Memory B cell (primary cell): ENCODE data around the gene PPIL6.

ENCODE experiments used
- ATAC-seq: fragments of 150-1000 bp; cut with Tn5 transposase; 2 replicates; pipeline ENCODE4 v1.10.0; 2021; ENCODE audit warnings: low read depth, mild to moderate bottlenecking, moderate library complexity
- DNase-seq, 2 donors: peaks; one replicate each; pipeline ENCODE4 v3.0.0; 2022; ENCODE audit warnings: low spot score in 2 of 2
- H3K27ac Mint-ChIP-seq: one replicate; pipeline ENCODE4 v1.8.0; 2022; ENCODE audit warnings: mild to moderate bottlenecking, moderate library complexity, mixed read lengths
- H3K27me3 Mint-ChIP-seq: one replicate; pipeline ENCODE4 v1.8.0; 2022; ENCODE audit warnings: mixed read lengths
- H3K36me3 Mint-ChIP-seq: one replicate; pipeline ENCODE4 v1.8.0; 2022; ENCODE audit warnings: mild to moderate bottlenecking, mixed read lengths
- H3K4me1 Mint-ChIP-seq: one replicate; pipeline ENCODE4 v1.8.0; 2022; ENCODE audit warnings: mixed read lengths
- H3K4me3 Mint-ChIP-seq: one replicate; pipeline ENCODE4 v1.8.0; 2022; ENCODE audit warnings: mild to moderate bottlenecking, moderate library complexity, mixed read lengths
- H3K9me3 Mint-ChIP-seq: one replicate; pipeline ENCODE4 v1.8.0; 2022; ENCODE audit warnings: mixed read lengths

PPIL6 gene

DNA sequence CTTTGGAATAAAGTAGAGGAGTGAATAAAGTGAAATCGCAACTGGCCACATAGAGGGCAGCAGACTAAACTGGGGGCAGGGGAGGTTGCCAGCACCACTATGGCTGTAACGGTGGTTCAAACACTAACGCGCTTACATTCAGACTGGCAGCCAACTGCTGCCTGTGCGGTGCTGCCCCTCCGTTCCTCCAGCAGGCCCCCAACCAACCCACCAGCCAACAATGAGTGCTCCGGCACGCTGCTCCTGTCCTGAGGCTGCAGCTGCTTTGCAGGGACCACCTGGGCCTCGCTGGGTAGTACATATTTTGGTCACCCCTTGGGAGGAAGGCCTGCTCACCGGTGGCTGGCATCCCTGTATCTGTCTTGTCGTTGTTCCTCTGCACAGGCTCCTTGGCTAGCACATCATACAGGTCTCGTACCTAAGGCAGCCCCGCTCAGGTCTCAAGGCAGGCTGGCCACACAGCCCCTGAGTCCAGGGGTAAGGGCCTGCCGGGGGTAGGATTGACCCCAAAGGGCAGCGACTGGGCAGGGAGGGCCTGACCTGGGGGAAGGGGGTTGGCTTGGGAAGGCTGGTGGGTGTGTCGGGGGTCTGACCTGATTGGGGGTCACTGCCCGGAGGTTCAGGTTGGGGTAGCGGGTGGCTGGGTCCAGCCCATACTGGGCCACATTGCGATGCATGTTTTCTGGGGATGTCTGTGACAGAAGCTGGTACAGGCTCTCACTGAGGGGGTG lies 8.8 kb upstream of the PPIL6 start:
- peaks cover 44% of the 10 kb centered on the region for H3K4me1 Mint-ChIP-seq
- DNase-seq: no peak
- no peaks in the 10 kb centered on the region for H3K9me3 Mint-ChIP-seq
- H3K4me3 Mint-ChIP-seq: no peak overlapping the region
- peak overlapping the region; percentile 83 for H3K27ac Mint-ChIP-seq
- peaks cover 15% of the 10 kb centered on the region for H3K36me3 Mint-ChIP-seq
- no peaks in the 10 kb centered on the region for H3K27me3 Mint-ChIP-seq
- no peak for ATAC-seq

DNA sequence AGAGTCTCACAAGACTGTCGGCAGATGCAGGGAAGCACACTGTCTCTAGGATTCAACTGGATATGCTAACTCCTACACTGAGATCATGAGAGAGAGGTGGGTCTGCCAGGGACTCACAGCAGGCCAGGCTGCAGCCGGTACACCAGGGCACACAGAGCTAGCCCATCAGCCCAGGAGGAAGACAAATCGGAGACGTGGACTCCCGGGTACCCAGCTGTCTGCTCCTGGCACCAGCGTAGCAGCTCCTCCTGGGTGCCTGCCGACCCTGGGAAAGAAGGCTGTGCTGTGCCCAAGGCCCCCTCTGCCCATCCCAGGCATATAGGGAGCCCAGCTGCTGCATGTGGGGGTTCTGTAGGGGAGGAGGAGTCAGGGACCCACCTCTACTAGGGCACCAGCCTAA lies 8.2 kb upstream of the PPIL6 start:
- H3K27me3 Mint-ChIP-seq: no peaks in the 10 kb centered on the region
- H3K9me3 Mint-ChIP-seq: no peaks in the 10 kb centered on the region
- DNase-seq: no peak
- no peak overlapping the region for H3K4me3 Mint-ChIP-seq
- H3K4me1 Mint-ChIP-seq: peaks cover 40% of the 10 kb centered on the region
- H3K27ac Mint-ChIP-seq: peak overlapping the region; percentile 83
- peaks cover 15% of the 10 kb centered on the region for H3K36me3 Mint-ChIP-seq
- no peak for ATAC-seq

DNA sequence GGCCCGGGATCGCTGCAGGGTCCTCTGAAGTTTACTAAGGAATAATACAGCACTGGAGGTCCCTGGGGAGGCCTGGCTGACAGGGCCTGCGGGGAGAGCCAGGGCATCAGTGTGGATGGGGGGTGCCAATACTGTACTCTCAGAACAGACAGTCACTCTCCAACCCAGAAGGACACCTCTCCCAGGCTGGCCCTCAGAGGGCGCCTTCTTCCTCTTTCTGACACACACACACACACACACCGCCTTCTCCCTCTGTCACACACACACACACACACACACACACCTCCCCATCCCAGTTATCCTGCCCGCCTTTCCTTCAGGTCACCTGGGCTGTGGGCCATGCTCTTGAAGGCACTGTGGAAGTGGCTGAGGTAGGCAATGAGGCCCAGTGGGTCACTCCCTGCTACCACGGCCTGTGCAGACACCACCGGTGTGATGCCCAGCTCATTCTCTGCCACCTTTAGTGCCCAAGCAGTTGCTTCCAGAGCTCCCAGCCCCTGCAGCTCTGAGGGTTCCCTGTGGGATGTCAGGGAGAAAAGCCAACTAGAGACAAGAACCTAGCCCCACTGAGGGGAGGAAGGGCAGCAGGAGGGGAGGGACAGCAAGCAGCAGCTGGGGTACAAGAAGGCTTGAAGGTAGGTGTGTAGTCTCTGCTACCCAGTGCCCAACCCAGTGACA lies 7.6 kb upstream of the PPIL6 start:
- H3K27me3 Mint-ChIP-seq: no peaks in the 10 kb centered on the region
- DNase-seq (peak in 1 of 2 donors; percentile 41), ATAC-seq (peak; percentile 42)
- H3K9me3 Mint-ChIP-seq: no peaks in the 10 kb centered on the region
- H3K4me1 Mint-ChIP-seq: peaks cover 46% of the 10 kb centered on the region
- H3K36me3 Mint-ChIP-seq: peaks cover 18% of the 10 kb centered on the region
- H3K27ac Mint-ChIP-seq: peak overlapping the region; percentile 83
- no peak overlapping the region for H3K4me3 Mint-ChIP-seq

DNA sequence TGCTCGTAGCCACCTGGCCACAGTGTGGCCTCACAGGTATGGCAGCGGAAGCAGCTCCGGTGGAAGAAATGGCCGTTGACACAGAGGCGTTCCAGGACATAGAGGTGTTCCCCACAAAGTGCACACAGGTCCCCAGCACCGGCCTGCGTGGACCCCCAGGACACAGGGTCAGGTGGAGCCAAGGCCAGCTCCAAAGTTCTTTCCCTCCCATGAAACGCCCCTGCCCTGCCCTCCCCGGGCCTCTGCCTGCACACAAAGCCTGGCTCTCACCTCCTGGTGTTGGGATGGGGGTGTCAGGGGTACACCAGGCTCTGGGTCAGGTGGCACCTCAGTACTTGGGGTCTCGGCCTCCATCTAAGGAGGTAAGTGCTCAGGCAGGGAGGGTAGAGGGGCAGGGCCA lies 6.7 kb upstream of the PPIL6 start:
- Mint-ChIP-seq H3K9me3 (no peaks in the 10 kb centered on the region), H3K4me3 (no peak overlapping the region), H3K27me3 (no peaks in the 10 kb centered on the region), H3K4me1 (peaks cover 49% of the 10 kb centered on the region), H3K27ac (peak overlapping the region; percentile 83), H3K36me3 (peaks cover 18% of the 10 kb centered on the region)
- ATAC-seq (no peak), DNase-seq (no peak)

DNA sequence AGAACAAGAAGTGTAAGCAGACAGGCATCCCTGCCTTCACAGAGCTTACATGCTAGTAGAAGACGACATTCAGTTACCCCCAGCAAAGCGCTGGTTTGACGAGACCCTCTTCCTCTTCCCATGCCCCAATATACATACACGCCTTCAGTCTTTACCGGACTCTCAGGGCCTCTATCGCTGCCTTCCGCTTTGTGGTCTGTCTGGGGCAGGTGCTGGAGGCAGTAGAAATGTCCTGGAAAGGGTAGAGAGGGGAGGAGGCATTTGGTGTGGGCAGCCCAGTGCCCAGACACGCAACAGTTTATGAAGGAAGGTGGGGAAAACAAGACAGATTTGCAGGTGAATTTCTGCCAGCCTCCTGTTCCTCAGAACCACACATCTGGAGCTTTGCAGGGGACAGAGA lies 6.1 kb upstream of the PPIL6 start:
- Mint-ChIP-seq H3K27me3 (no peaks in the 10 kb centered on the region), H3K27ac (no peak overlapping the region), H3K36me3 (peaks cover 17% of the 10 kb centered on the region), H3K4me1 (peaks cover 54% of the 10 kb centered on the region), H3K4me3 (no peak overlapping the region), H3K9me3 (no peaks in the 10 kb centered on the region)
- DNase-seq (no peak), ATAC-seq (no peak)

DNA sequence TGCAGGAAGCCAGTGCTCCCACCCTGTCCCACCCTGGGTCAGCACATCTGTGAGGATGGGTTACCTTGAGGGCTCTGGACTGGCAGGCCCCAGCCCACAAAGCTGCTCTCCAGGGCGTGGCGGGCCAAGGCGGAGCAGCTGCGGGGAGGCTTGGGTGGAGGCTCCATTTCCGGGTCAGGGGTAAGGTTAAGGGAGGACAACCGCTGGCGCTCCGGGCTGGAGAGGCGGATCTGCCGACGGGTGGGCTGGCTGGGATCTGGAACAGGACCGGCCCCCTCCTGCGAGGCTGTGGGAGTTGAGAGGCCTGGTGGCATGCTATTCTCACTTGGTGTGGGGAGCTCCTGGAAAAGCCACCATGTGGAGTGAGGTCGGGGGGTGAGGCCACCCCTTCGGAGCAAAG lies 5.6 kb upstream of the PPIL6 start:
- ATAC-seq (no peak), DNase-seq (peak in 1 of 2 donors; percentile 13)
- Mint-ChIP-seq H3K36me3 (peaks cover 17% of the 10 kb centered on the region), H3K27ac (no peak overlapping the region), H3K4me1 (peaks cover 57% of the 10 kb centered on the region), H3K4me3 (no peak overlapping the region), H3K9me3 (no peaks in the 10 kb centered on the region), H3K27me3 (no peaks in the 10 kb centered on the region)

DNA sequence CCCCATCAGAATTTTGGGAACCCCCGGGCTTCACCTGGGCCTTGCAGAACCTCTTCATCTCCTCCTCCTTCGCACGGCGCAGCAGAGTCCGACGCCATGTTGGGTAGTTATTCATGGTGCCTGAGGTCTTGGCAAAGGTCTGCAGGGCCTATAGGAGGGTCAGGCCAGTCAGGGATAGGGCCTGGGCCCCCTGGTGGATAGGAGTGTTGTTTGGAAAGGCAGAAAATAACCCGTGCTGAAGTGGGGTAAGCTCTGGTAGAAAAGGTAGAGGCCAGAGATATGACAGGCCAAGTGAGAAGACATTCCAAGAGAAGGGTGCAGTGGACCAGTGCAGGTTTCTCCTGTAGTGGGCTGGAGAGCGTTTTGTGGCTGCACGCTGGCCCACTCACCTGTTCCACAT lies 5.0 kb upstream of the PPIL6 start:
- ATAC-seq: no peak
- H3K27ac Mint-ChIP-seq: peak overlapping the region; percentile 38
- H3K27me3 Mint-ChIP-seq: no peaks in the 10 kb centered on the region
- no peak for DNase-seq
- no peaks in the 10 kb centered on the region for H3K9me3 Mint-ChIP-seq
- peaks cover 54% of the 10 kb centered on the region for H3K4me1 Mint-ChIP-seq
- peaks cover 13% of the 10 kb centered on the region for H3K36me3 Mint-ChIP-seq
- H3K4me3 Mint-ChIP-seq: no peak overlapping the region

DNA sequence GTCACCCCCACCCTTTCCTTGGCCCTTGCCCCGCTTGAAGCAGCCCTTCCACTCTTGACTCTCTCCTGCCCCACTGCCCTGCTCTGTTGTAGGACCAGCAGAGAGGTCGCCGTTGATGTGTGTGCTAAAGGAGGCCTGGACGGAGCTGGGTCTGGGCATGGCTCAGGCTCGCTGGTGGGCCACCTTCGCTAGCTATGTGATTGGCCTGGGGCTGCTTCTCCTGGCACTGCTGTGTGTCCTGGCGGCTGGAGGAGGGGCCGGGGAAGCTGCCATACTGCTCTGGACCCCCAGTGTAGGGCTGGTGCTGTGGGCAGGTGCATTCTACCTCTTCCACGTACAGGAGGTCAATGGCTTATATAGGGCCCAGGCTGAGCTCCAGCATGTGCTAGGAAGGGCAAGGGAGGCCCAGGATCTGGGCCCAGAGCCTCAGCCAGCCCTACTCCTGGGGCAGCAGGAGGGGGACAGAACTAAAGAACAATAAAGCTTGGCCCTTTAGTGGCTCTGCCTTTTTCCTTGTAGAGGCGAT lies 3.1 kb upstream of the PPIL6 start:
- no peak overlapping the region for H3K4me3 Mint-ChIP-seq
- no peaks in the 10 kb centered on the region for H3K9me3 Mint-ChIP-seq
- peaks cover 42% of the 10 kb centered on the region for H3K4me1 Mint-ChIP-seq
- DNase-seq (no peak), ATAC-seq (no peak)
- H3K27ac Mint-ChIP-seq: peak overlapping the region; percentile 94
- peaks cover 11% of the 10 kb centered on the region for H3K36me3 Mint-ChIP-seq
- H3K27me3 Mint-ChIP-seq: no peaks in the 10 kb centered on the region

DNA sequence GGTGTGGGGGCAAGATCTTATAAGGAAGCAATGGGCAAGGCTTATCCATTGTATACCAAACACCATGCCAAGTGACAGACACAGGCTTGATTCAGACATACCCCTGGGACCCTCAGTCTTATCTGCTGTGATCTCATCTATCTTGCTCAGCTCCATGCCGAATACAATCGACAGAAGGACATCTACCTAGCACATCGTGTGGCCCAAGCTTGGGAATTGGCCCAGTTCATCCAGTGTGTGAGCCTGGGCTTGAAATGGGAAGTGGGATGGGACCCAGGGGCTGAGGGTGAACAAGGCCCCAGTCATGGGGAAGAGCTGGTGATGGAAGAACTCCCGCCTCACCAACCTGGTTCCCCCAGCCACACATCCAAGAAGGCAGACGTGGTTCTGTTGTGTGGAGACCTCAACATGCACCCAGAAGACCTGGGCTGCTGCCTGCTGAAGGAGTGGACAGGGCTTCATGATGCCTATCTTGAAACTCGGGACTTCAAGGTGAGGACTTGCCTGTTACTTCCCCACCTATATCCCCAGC lies 2.0 kb upstream of the PPIL6 start:
- Mint-ChIP-seq H3K9me3 (no peaks in the 10 kb centered on the region), H3K4me1 (peaks cover 32% of the 10 kb centered on the region), H3K27me3 (no peaks in the 10 kb centered on the region), H3K4me3 (no peak overlapping the region), H3K36me3 (peaks cover 11% of the 10 kb centered on the region), H3K27ac (peak overlapping the region; percentile 94)
- ATAC-seq (no peak), DNase-seq (no peak)

DNA sequence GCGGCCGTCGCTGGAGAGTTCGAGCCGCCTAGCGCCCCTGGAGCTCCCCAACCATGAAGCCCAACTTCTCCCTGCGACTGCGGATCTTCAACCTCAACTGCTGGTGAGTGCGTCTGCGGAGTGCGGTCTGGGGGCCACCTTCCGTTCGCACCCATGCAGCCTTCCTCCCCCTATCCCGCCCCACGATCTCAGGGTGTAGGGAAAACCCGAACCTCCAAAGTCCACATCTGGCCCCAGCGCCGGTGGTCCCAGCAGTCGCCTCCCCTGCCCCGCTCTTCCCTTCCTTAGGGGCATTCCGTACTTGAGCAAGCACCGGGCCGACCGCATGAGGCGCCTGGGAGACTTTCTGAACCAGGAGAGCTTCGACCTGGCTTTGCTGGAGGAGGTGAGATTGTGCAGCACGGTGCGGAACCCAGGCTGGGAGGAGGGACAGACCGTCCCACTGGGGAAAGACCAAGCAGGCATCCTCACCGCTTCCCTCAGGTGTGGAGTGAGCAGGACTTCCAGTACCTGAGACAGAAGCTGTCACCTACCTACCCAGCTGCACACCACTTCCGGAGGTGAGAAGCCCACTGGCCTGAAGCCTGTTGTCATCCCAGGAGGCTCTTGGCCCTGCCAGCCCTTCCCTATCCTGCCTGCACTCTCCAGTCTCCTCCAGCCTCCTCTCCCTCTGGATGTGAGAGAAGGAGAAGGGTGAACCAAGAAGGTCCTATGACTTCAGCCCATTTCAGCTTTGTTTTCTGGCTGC lies 815 bp upstream of the PPIL6 start:
- H3K27ac Mint-ChIP-seq: peak overlapping the region; percentile 94
- ATAC-seq (peak; percentile 50), DNase-seq (peak in 1 of 2 donors; percentile 62)
- H3K4me3 Mint-ChIP-seq: peak overlapping the region; percentile 91
- H3K4me1 Mint-ChIP-seq: peaks cover 29% of the 10 kb centered on the region
- no peaks in the 10 kb centered on the region for H3K9me3 Mint-ChIP-seq
- peaks cover 9% of the 10 kb centered on the region for H3K36me3 Mint-ChIP-seq
- H3K27me3 Mint-ChIP-seq: no peaks in the 10 kb centered on the region

DNA sequence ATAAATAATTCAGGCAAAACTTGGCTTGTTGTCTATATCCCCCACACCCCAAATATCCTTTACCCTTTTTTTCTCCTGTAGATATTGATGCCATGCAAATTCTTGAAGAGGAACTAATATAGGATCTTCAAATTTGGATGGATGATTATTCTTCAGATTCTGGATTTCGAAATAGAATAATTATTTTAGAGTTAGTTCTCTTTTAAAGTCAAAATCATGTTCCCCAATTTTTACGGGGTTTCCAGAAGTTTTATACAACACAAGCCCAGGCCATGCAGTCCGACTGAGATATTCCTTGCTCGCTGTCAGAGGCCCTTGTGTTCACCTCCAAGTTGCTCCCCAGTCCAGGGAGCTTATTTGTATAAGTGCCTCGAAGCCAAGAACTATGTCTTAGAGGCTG lies 4.4 kb downstream of the PPIL6 start:
- no peaks in the 10 kb centered on the region for H3K36me3 Mint-ChIP-seq
- H3K27me3 Mint-ChIP-seq: peaks cover 3% of the 10 kb centered on the region
- no peak overlapping the region for H3K4me3 Mint-ChIP-seq
- peaks cover 2% of the 10 kb centered on the region for H3K4me1 Mint-ChIP-seq
- no peak overlapping the region for H3K27ac Mint-ChIP-seq
- no peaks in the 10 kb centered on the region for H3K9me3 Mint-ChIP-seq
- ATAC-seq: no peak
- no peak for DNase-seq

DNA sequence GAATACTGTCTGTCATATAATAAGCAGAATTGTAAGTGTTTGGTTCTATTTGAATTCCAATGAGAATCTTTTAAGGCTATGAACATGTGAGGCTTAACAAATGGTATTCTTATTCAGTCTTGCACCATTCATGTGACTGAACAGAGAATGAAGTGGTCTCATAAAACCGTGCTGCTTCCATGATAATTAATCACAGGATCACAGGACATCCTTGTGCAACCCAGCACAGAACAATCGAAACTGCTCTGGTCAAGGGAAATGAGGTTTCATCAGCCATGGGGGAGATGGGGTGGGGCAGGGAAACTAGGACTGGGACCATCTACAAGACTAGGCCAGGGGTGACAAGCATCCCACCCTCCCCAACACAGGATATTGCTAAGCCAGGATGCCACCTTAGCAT lies 6.0 kb downstream of the PPIL6 start:
- Mint-ChIP-seq H3K4me1 (no peaks in the 10 kb centered on the region), H3K27me3 (peaks cover 3% of the 10 kb centered on the region), H3K36me3 (no peaks in the 10 kb centered on the region), H3K4me3 (no peak overlapping the region), H3K9me3 (no peaks in the 10 kb centered on the region), H3K27ac (no peak overlapping the region)
- ATAC-seq: no peak
- DNase-seq: no peak

DNA sequence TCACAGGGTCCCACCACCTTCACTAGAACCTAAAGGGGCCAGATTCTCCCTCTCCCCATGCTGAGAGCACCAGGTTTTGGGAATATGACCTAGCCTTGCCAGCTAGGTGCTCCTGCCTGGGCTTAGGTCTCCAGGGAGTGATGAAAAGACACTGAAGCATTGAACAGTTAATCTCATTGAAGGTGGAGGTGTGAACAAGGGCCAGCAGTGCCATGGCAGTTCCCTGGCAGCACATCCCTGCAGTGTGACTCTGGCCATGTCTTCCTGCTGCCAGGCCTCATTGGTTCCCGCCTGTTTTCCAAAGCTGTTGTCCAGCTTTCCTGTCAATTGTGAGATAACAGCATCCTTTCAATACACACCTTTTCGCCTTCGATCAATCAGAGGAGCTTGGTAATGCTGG lies 10.9 kb downstream of the PPIL6 start:
- DNase-seq (no peak), ATAC-seq (no peak)
- Mint-ChIP-seq H3K9me3 (no peaks in the 10 kb centered on the region), H3K4me3 (no peak overlapping the region), H3K27ac (no peak overlapping the region), H3K4me1 (peaks cover 5% of the 10 kb centered on the region), H3K27me3 (peaks cover 5% of the 10 kb centered on the region), H3K36me3 (no peaks in the 10 kb centered on the region)

DNA sequence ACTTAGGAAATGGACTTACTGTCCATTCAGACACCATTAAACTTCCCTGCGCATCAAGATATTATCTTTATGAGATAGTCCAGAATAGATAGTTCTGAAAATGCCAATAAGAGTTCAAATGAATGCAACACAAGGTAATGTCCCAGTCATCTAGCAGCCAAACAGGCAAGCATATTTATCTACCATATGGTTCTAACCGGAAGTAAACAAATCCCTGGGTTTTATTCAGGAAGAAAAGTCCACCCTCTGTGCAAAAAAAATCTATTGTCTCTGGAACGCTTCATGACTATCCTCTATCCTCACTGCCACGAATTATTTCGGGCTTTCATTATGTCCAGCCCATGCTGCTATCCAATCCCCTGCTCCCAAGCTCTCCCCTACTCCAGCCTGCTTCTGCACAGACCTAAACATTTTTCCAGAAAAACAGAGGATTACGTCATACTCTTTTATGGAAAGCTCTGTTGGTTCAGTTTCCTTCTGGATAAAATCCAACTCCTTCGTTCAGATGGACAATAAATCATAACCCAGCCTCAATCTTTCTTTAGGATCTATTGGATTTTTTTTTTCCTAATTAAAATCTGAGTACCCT lies 11.4 kb downstream of the PPIL6 start:
- H3K27ac Mint-ChIP-seq: no peak overlapping the region

More for the DNA sequence above, 11.4 kb downstream of the PPIL6 start:
- ATAC-seq (no peak), DNase-seq (no peak)
- H3K9me3 Mint-ChIP-seq: no peaks in the 10 kb centered on the region
- peaks cover 5% of the 10 kb centered on the region for H3K27me3 Mint-ChIP-seq
- H3K36me3 Mint-ChIP-seq: no peaks in the 10 kb centered on the region
- no peak overlapping the region for H3K4me3 Mint-ChIP-seq
- peaks cover 7% of the 10 kb centered on the region for H3K4me1 Mint-ChIP-seq
